Loucy (cell line): ENCODE results near the gene TMEM11.

Experiments used
- H2AFZ ChIP-seq: fragments of 200-600 bp; sonication (generic); 2 replicates; pipeline ENCODE4 v1.6.0; 2016; ENCODE audit warnings: antibody characterized with exemption, mild to moderate bottlenecking, low read length, moderate library complexity
- H3F3A ChIP-seq: fragments of 200-600 bp; 2 replicates; pipeline ENCODE4 v1.6.0; 2016; ENCODE audit warnings: antibody characterized with exemption, low read depth, mild to moderate bottlenecking
- H3K27me3 ChIP-seq: fragments of 200-600 bp; sonication (generic); 2 replicates; pipeline ENCODE4 v1.6.1; 2014; ENCODE audit warnings: low read length, mild to moderate bottlenecking; ENCODE audit not compliant: insufficient read depth, poor library complexity, severe bottlenecking
- H3K36me3 ChIP-seq: fragments of 200-600 bp; sonication (generic); 2 replicates; pipeline ENCODE4 v1.6.1; 2016; ENCODE audit warnings: low read length; ENCODE audit not compliant: insufficient read depth
- H3K4me1 ChIP-seq: fragments of 200-600 bp; sonication (generic); 2 replicates; pipeline ENCODE4 v1.5.1; 2014; ENCODE audit warnings: low read length, mild to moderate bottlenecking; ENCODE audit not compliant: insufficient read depth, poor library complexity, severe bottlenecking
- H3K4me2 ChIP-seq: fragments of 200-600 bp; sonication (generic); 2 replicates; pipeline ENCODE4 v1.6.0; 2014; ENCODE audit warnings: antibody characterized with exemption, low read length, low read depth, mild to moderate bottlenecking; ENCODE audit not compliant: poor library complexity, severe bottlenecking
- H3K4me3 ChIP-seq: fragments of 200-600 bp; sonication (generic); 2 replicates; pipeline ENCODE4 v1.5.1; 2014; ENCODE audit warnings: low read length, mild to moderate bottlenecking, mixed read lengths; ENCODE audit not compliant: poor library complexity, severe bottlenecking
- H3K79me2 ChIP-seq: fragments of 200-600 bp; sonication (generic); 2 replicates; pipeline ENCODE4 v1.6.1; 2014; ENCODE audit warnings: low read length; ENCODE audit not compliant: insufficient read depth
- H3K9ac ChIP-seq: fragments of 200-600 bp; sonication (generic); 2 replicates; pipeline ENCODE4 v1.6.0; 2014; ENCODE audit warnings: mild to moderate bottlenecking, low read depth, low read length, moderate library complexity; ENCODE audit not compliant: poor library complexity, severe bottlenecking
- H3K9me2 ChIP-seq: fragments of 200-600 bp; sonication (generic); replicated peaks from 2 replicates; pipeline ENCODE4 v1.6.1; 2016; ENCODE audit warnings: low read depth, low read length, mixed read lengths
- H3K9me3 ChIP-seq: fragments of 200-600 bp; sonication (generic); 2 replicates; pipeline ENCODE4 v1.6.1; 2014; ENCODE audit warnings: mild to moderate bottlenecking, antibody characterized with exemption, low read length, low read depth; ENCODE audit not compliant: insufficient read depth
- H4K20me1 ChIP-seq: fragments of 200-600 bp; sonication (generic); 2 replicates; pipeline ENCODE4 v1.6.0; 2014; ENCODE audit warnings: antibody characterized with exemption, low read length, mild to moderate bottlenecking; ENCODE audit not compliant: insufficient read depth, poor library complexity, severe bottlenecking
- EZH2phosphoT487 ChIP-seq: fragments of 200-600 bp; IDR thresholded peaks from 2 replicates; pipeline ENCODE4 v1.6.1; 2018; ENCODE audit warnings: antibody characterized with exemption, mild to moderate bottlenecking, moderate library complexity, borderline replicate concordance
- TF ChIP-seq, protein P1 (sequence below): fragments of 200-600 bp; sonication (generic); conservative IDR thresholded peaks from 2 replicates; pipeline ENCODE4 v1.5.1; 2014; ENCODE audit warnings: mild to moderate bottlenecking, antibody characterized with exemption, low read length

The TMEM11 gene

GRCh38 chr17:21191698-21192097 is 22.3 kb downstream of the TMEM11 start:
- H3F3A ChIP-seq: no peaks in the 10 kb centered on the region
- H3K9me2 ChIP-seq: no peaks in the 10 kb centered on the region
- H3K4me3 ChIP-seq: no peak overlapping the region
- no peaks in the 10 kb centered on the region for H3K9me3 ChIP-seq
- H2AFZ ChIP-seq: no peak overlapping the region
- H3K4me2 ChIP-seq: no peak overlapping the region
- H3K9ac ChIP-seq: no peak overlapping the region
- H4K20me1 ChIP-seq: no peaks in the 10 kb centered on the region
- TF ChIP-seq, protein P1, sequence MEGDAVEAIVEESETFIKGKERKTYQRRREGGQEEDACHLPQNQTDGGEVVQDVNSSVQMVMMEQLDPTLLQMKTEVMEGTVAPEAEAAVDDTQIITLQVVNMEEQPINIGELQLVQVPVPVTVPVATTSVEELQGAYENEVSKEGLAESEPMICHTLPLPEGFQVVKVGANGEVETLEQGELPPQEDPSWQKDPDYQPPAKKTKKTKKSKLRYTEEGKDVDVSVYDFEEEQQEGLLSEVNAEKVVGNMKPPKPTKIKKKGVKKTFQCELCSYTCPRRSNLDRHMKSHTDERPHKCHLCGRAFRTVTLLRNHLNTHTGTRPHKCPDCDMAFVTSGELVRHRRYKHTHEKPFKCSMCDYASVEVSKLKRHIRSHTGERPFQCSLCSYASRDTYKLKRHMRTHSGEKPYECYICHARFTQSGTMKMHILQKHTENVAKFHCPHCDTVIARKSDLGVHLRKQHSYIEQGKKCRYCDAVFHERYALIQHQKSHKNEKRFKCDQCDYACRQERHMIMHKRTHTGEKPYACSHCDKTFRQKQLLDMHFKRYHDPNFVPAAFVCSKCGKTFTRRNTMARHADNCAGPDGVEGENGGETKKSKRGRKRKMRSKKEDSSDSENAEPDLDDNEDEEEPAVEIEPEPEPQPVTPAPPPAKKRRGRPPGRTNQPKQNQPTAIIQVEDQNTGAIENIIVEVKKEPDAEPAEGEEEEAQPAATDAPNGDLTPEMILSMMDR: no peak
- no peak for TF ChIP-seq EZH2phosphoT487
- no peaks in the 10 kb centered on the region for H3K4me1 ChIP-seq
- H3K27me3 ChIP-seq: no peaks in the 10 kb centered on the region
- no peaks in the 10 kb centered on the region for H3K79me2 ChIP-seq
- H3K36me3 ChIP-seq: peaks cover 31% of the 10 kb centered on the region; the same call in 1 of the 2 replicates

- H3K4me2 ChIP-seq: no peak overlapping the region
- no peaks in the 10 kb centered on the region for H3K27me3 ChIP-seq
- no peak overlapping the region for H2AFZ ChIP-seq
- H3F3A ChIP-seq: no peaks in the 10 kb centered on the region
- H4K20me1 ChIP-seq: no peaks in the 10 kb centered on the region
- H3K36me3 ChIP-seq: peaks cover 19% of the 10 kb centered on the region; the same call in 1 of the 2 replicates
- H3K4me1 ChIP-seq: no peaks in the 10 kb centered on the region
- H3K9me3 ChIP-seq: no peaks in the 10 kb centered on the region
- H3K79me2 ChIP-seq: no peaks in the 10 kb centered on the region
- H3K4me3 ChIP-seq: no peak overlapping the region
- TF ChIP-seq EZH2phosphoT487: no peak
- TF ChIP-seq, protein P1: no peak
- no peaks in the 10 kb centered on the region for H3K9me2 ChIP-seq
- no peak overlapping the region for H3K9ac ChIP-seq
These were observed 23.9 kb downstream of the TMEM11 start for GRCh38 chr17:21190078-21190477.

DNA sequence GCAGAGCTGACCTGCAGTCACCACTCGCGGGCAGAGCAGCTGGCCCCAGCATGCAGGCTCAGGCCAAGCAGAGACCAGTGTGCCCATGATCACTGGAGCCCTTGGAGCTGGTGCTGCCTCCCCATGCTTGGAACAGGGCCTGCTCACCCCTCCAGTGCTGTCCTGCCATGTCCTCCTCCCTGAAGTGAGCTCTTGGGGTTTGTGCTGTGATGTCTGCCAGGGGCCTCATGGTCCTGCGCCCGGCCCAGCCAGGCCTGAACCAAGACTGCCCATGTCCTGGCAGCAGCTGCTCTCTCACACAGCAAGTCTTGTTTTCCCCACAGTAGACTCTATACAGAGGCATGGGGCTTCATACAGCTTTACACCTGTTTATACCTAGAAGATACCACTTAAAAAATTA is 24.6 kb downstream of the TMEM11 start:
- H4K20me1 ChIP-seq: no peaks in the 10 kb centered on the region
- H3K79me2 ChIP-seq: no peaks in the 10 kb centered on the region
- no peak overlapping the region for H2AFZ ChIP-seq
- TF ChIP-seq EZH2phosphoT487: no peak
- TF ChIP-seq, protein P1: no peak
- H3F3A ChIP-seq: no peaks in the 10 kb centered on the region
- no peak overlapping the region for H3K4me3 ChIP-seq
- H3K36me3 ChIP-seq: peaks cover 20% of the 10 kb centered on the region; the same call in 1 of the 2 replicates
- no peaks in the 10 kb centered on the region for H3K9me2 ChIP-seq
- H3K27me3 ChIP-seq: no peaks in the 10 kb centered on the region
- no peak overlapping the region for H3K9ac ChIP-seq
- H3K4me2 ChIP-seq: no peak overlapping the region
- no peaks in the 10 kb centered on the region for H3K4me1 ChIP-seq
- H3K9me3 ChIP-seq: no peaks in the 10 kb centered on the region
